HG03457 (cell line): ENCODE data around the gene GCM1.

Source experiments
- ATAC-seq: cut with Tn5 transposase; IDR thresholded peaks from one replicate; pipeline ENCODE4 v1.9.1; 2021; ENCODE audit warnings: moderate number of reproducible peaks; ENCODE audit not compliant: unreplicated experiment

GCM1 gene

GRCh38 chr6:53154071-53154470 lies 5.4 kb upstream of the GCM1 start:
- no peak for ATAC-seq

GRCh38 chr6:53152576-53152975 lies 3.9 kb upstream of the GCM1 start:
- no peak for ATAC-seq

- ATAC-seq, result no peak
These were observed 3.0 kb upstream of the GCM1 start for GRCh38 chr6:53151676-53152075.

- ATAC-seq, result no peak
These were observed 3.8 kb downstream of the GCM1 start for GRCh38 chr6:53144802-53145201.

- ATAC-seq, result no peak
These were observed 4.9 kb downstream of the GCM1 start for GRCh38 chr6:53143710-53144109.

- ATAC-seq, result no peak
These were observed 5.8 kb downstream of the GCM1 start for GRCh38 chr6:53142810-53143209.

- no peak for ATAC-seq
These were observed 8.7 kb downstream of the GCM1 start for GRCh38 chr6:53139841-53140413.

GRCh38 chr6:53136000-53136609 lies 12.5 kb downstream of the GCM1 start:
- ATAC-seq, result no peak

GRCh38 chr6:53134601-53135235 lies 13.9 kb downstream of the GCM1 start:
- no peak for ATAC-seq

- no peak for ATAC-seq
These were observed 14.7 kb downstream of the GCM1 start for GRCh38 chr6:53133961-53134360.

- no peak for ATAC-seq
These were observed 17.9 kb downstream of the GCM1 start for GRCh38 chr6:53130569-53131290.

GRCh38 chr6:53128842-53129241 lies 19.8 kb downstream of the GCM1 start:
- no peak for ATAC-seq

- no peak for ATAC-seq
These were observed 23.4 kb downstream of the GCM1 start for GRCh38 chr6:53125276-53125675.

- ATAC-seq, result no peak
These were observed 24.4 kb downstream of the GCM1 start for GRCh38 chr6:53124131-53124800.

GRCh38 chr6:53119772-53120409 lies 28.8 kb downstream of the GCM1 start:
- no peak for ATAC-seq

- ATAC-seq, result no peak
These were observed 29.3 kb downstream of the GCM1 start for GRCh38 chr6:53119349-53119748.

GRCh38 chr6:53115741-53116140 lies 32.9 kb downstream of the GCM1 start:
- ATAC-seq, result no peak

- ATAC-seq, result no peak
These were observed 33.5 kb downstream of the GCM1 start for GRCh38 chr6:53115113-53115512.

GRCh38 chr6:53113742-53114141 lies 34.9 kb downstream of the GCM1 start:
- ATAC-seq, result no peak

- ATAC-seq, result no peak
These were observed 35.8 kb downstream of the GCM1 start for GRCh38 chr6:53112871-53113270.

GRCh38 chr6:53112404-53112803 lies 36.2 kb downstream of the GCM1 start:
- no peak for ATAC-seq
